EL (cell line): ENCODE data around the gene PDHA1.

Source experiments
- DNase-seq: peaks from one replicate; pipeline ENCODE4 v3.0.0-alpha.2; 2016

PDHA1 gene

GRCh38 chrX:19377799-19378198 is 34.1 kb downstream of the PDHA1 start:
- no peak for DNase-seq

GRCh38 chrX:19381326-19381725 is 37.6 kb downstream of the PDHA1 start:
- no peak for DNase-seq

- no peak for DNase-seq
Measured at GRCh38 chrX:19382555-19383145, 38.9 kb downstream of the PDHA1 start.

- DNase-seq, result no peak
Measured at GRCh38 chrX:19386679-19387078, 43.0 kb downstream of the PDHA1 start.

- DNase-seq, result no peak
Measured at GRCh38 chrX:19388064-19388679, 44.4 kb downstream of the PDHA1 start.

GRCh38 chrX:19388741-19389140 is 45.0 kb downstream of the PDHA1 start:
- no peak for DNase-seq

- no peak for DNase-seq
Measured at GRCh38 chrX:19389227-19389845, 45.6 kb downstream of the PDHA1 start.

GRCh38 chrX:19392078-19392477 is 48.4 kb downstream of the PDHA1 start:
- no peak for DNase-seq

- DNase-seq, result no peak
Measured at GRCh38 chrX:19392703-19393102, 49.0 kb downstream of the PDHA1 start.

- no peak for DNase-seq
Measured at GRCh38 chrX:19403696-19404095, 60.0 kb downstream of the PDHA1 start.

- no peak for DNase-seq
Measured at GRCh38 chrX:19410259-19410658, 66.5 kb downstream of the PDHA1 start.
